GM10266 (cell line): Measurements from ENCODE around the gene ATP9B.
"Not testable (repeated sequence)": the region's sequence is repeated elsewhere in the genome, so short reads cannot be mapped to it uniquely, and the experiment has no call there.

Experiments used
- DNase-seq: peaks from one replicate; pipeline ENCODE4 v3.0.0; 2012; ENCODE audit errors: extremely low spot score
- CTCF ChIP-seq: IDR thresholded peaks from 2 replicates; pipeline ENCODE4 v1.5.1; 2012; ENCODE audit warnings: mild to moderate bottlenecking, low read depth; ENCODE audit not compliant: control insufficient read depth, insufficient read depth; ENCODE audit errors: missing control alignments

ATP9B gene

GRCh38 chr18:79156327-79156726, 87.1 kb downstream of the ATP9B start:
- no peak for TF ChIP-seq CTCF
- no peak for DNase-seq

DNA sequence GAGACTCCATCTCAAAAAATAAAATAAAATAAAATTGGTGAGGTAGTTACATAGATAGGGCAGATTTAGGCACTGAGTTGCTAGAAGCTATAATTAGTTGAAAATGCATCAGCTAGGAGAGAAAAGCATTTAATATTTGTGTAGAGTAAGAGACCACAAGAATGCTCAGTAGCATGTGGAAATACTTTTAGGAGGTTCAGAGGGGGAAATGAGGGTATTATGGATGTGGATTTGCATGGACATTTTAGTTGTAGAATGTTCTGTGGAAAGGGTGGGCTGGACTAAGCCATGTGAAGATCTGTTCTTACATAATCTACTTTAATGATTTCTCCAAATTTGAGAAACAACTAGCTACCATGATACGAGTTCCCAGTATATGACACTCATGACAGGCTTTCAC, 95.5 kb downstream of the ATP9B start:
- no peak for TF ChIP-seq CTCF
- no peak for DNase-seq

- TF ChIP-seq CTCF, result no peak
- no peak for DNase-seq
These were observed 97.5 kb downstream of the ATP9B start for GRCh38 chr18:79166702-79167101.

GRCh38 chr18:79167526-79168190, 98.5 kb downstream of the ATP9B start:
- no peak for DNase-seq
- no peak for TF ChIP-seq CTCF

DNA sequence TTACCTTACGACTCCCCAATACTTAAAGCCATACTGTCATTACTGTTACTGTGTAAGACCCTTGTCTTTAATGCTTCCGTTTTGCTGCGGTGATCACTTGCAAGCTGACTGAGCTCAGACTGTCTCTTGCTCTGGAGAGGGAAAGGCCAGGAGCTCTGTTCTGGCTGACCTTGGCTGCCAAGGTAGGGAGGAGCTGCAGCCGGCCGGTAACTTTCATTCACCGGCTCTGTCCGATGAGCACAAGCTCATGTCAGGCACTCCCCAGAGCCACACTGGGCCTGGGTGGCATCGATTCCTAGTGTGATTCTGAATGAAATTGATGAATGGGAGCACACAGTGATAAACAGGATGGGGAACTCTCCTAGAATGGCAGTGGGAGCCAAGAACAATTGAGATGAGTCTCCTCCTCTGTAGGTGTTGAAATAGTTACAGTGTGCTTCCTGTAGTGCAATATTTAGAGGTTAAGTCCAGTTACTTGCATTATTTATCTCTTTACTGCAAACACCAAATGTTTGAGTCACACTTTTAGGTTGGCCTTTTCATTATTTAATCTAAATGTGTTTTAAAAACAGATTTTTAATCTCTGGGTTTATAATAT, 100.9 kb downstream of the ATP9B start:
- DNase-seq, result no peak
- no peak for TF ChIP-seq CTCF

DNA sequence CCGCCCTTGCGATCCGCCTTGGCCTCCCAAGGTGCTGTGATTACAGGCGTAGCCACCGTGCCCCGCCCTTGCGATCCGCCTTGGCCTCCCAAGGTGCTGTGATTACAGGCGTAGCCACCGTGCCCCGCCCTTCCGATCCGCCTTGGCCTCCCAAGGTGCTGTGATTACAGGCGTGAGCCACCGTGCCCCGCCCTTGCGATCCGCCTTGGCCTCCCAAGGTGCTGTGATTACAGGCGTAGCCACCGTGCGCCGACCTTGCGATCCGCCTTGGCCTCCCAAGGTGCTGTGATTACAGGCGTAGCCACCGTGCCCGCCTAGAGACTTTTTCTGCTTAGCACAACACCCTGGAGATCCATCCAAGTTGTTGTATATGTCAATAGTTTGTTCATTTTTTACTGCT, 103.1 kb downstream of the ATP9B start:
- DNase-seq, result not testable (repeated sequence)

- no peak for DNase-seq
- TF ChIP-seq CTCF, result no peak
These were observed 104.5 kb downstream of the ATP9B start for GRCh38 chr18:79173742-79174141.

DNA sequence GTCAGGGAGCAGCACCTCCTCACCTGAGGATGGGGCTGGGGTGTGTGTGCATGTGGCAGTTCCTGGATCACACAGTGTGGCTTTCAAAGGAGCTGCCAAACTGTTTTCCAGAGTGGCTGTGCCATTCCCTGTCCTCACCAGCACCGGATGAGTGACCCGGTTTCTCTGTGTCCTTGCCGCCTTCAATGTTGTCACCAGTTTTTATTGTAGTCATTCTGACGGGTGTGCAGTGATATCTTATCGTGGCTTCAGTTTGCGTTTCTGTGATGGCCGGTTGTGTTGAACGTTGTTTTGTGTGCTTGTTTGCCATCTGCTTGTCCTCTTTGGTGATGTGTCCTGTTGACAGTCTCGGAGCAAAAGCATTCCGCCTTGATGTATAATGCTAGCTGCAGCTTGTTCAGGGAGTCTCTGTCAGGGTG, 108.9 kb downstream of the ATP9B start:
- no peak for TF ChIP-seq CTCF
- no peak for DNase-seq
